ENCODE data around the gene ARSG. TPM values are rescaled to one million over a fixed set of nuclear protein-coding genes. Genes with fewer than 3 reads are reported as not detected.

ARSG gene
- total and polyA plus RNA-seq, 4 donors: 0.88 to 7.1 (median 4.6) TPM

DNA sequence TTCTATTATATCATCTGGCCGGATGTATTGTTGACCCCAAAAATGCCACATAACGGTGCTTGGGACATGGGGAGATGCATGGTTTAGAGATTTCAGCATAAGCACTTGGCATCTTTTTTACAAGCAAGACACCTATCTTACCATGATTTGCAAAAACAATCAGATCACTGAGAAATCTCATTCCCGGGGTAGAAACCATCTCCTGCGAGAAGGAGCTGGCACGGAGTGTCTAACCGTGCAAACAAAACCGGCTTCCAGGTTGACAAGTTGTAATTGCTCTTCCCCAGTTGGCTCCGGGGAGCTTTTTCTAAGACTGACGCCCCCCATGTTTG lies 1.4 kb upstream of the ARSG start:
- DNase-seq (no peak), ATAC-seq (ENCODE audit: low FRiP score) (no peak)
- WGBS, 2 donors: 31 to 36% methylated on average over 9 of the region's 9 CpGs
- H3K9me3 ChIP-seq (ENCODE audit: control insufficient read depth, low read length): no peaks in the 10 kb centered on the region
- H3K27ac ChIP-seq (ENCODE audit: low read depth in 1 of 2, low read length in 2 of 2): no peak overlapping the region
- no peaks in the 10 kb centered on the region for H3K27me3 ChIP-seq (ENCODE audit: control insufficient read depth in 1 of 2, insufficient read depth in 2 of 2, low read length in 1 of 2)
- intact Hi-C loops (cut with DNase I): loop anchor here in 1 of 2 donors (10.0 kb wide), 1 partner anchor 105 kb away; no protein-coding TSS in a partner anchor
- H3K4me3 ChIP-seq (ENCODE audit: low read length in 2 of 2): no peak overlapping the region
- H3K4me1 ChIP-seq (ENCODE audit: control insufficient read depth in 1 of 2, insufficient read depth in 2 of 2, low read length in 2 of 2): no peaks in the 10 kb centered on the region
- H3K36me3 ChIP-seq (ENCODE audit: control insufficient read depth in 1 of 2, insufficient read depth in 2 of 2, low read length in 1 of 2): no peaks in the 10 kb centered on the region

DNA sequence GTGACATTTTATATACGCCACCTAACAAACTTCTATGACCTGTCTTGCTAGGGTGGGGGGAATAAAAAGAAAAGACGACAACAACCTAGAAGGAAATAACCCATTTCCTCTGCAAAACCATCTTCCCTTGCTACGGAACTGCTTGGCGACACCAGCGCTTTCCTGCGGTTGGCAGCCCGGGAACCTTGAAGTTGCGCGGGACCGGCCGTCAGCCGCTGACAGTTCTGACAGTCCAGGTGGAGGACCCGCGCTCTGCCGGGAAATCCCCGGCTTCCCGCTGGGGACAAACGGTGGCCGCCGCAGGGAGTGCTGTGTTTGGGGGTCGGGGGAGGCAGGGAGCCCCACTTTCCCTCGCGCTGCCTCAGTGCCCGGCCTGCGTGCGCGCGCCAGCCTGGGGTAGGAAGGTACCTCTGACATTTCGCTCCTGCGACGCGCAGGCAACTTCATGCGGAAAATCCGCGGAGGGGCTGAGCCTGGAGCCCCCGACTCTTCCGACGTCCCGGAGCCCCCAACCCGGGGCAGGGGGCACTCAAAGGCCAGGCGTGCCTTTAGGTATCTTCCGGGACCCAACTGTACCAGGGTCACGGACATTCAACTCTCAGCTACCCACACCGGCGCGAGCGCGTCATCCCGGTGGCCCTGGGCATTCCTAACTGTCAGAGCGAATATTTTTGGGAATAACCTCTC lies 884 bp upstream of the ARSG start:
- H3K9me3 ChIP-seq (ENCODE audit: control insufficient read depth, low read length): no peaks in the 10 kb centered on the region
- ATAC-seq (ENCODE audit: low FRiP score) (peak; percentile 23), DNase-seq (peak; percentile 61 to 79)
- no peak overlapping the region for H3K27ac ChIP-seq (ENCODE audit: low read depth in 1 of 2, low read length in 2 of 2)
- H3K4me1 ChIP-seq (ENCODE audit: control insufficient read depth in 1 of 2, insufficient read depth in 2 of 2, low read length in 2 of 2): no peaks in the 10 kb centered on the region
- H3K4me3 ChIP-seq (ENCODE audit: low read length in 2 of 2): peak overlapping the region in 1 of 2 donors; percentile 48
- intact Hi-C loops (cut with DNase I): no loop called here
- H3K27me3 ChIP-seq (ENCODE audit: control insufficient read depth in 1 of 2, insufficient read depth in 2 of 2, low read length in 1 of 2): no peaks in the 10 kb centered on the region
- WGBS, 2 donors: 2% methylated on average over 50 of the region's 50 CpGs
- H3K36me3 ChIP-seq (ENCODE audit: control insufficient read depth in 1 of 2, insufficient read depth in 2 of 2, low read length in 1 of 2): no peaks in the 10 kb centered on the region

DNA sequence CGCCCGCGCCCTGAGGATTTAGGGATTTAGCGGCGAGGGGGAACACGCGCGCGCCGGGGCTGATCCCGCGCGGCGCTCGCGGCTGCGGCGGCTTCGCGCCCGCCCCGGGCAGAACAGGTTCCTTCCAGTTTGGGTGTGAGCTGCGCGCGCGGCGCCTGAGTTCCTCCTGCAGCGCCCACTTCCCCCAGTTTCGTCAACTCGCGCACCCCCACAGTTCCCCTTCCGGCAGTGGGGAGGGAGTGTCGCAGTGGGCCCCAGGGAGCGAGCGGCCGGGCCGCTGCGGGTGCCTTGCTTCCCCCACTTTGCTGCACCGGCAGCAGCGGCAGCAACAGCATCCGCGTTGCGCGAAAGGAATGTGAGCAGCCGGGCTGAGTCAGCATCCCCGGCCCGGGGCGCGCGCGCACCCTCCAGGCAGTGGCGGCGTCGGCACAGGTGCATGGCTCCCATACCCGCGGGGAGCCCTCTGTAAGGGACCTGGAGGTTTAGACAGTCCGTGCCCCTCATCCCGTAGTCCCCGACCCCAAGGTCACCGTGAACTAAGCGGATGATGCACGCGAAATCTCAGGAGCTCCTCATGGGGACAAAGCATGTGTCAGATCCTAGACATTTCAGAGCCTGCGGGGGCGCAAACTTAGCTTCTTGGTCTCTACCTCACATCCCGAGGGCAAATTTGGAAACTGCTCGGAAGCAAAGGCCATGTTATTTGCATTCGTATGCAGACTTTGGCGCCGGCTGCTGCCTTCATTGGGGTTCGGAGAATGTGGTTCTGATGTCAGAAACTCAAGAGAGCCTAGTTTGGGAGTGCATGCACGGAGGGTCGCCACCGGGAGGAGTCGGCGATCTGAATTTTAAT lies 767 bp downstream of the ARSG start:
- ATAC-seq (ENCODE audit: low FRiP score) (peak; percentile 72), DNase-seq (peak; percentile 91 to 93)
- Histone ChIP-seq H3K4me3 (ENCODE audit: low read length in 2 of 2) (peak overlapping the region; percentile 48 to 58), H3K27ac (ENCODE audit: low read depth in 1 of 2, low read length in 2 of 2) (no peak overlapping the region), H3K27me3 (ENCODE audit: control insufficient read depth in 1 of 2, insufficient read depth in 2 of 2, low read length in 1 of 2) (no peaks in the 10 kb centered on the region), H3K9me3 (ENCODE audit: control insufficient read depth, low read length) (no peaks in the 10 kb centered on the region), H3K36me3 (ENCODE audit: control insufficient read depth in 1 of 2, insufficient read depth in 2 of 2, low read length in 1 of 2) (no peaks in the 10 kb centered on the region), H3K4me1 (ENCODE audit: control insufficient read depth in 1 of 2, insufficient read depth in 2 of 2, low read length in 2 of 2) (no peaks in the 10 kb centered on the region)
- intact Hi-C loops (cut with DNase I): no loop called here
- 1% methylated on average over 64 to 76 of the region's 76 CpGs for WGBS, 2 donors

DNA sequence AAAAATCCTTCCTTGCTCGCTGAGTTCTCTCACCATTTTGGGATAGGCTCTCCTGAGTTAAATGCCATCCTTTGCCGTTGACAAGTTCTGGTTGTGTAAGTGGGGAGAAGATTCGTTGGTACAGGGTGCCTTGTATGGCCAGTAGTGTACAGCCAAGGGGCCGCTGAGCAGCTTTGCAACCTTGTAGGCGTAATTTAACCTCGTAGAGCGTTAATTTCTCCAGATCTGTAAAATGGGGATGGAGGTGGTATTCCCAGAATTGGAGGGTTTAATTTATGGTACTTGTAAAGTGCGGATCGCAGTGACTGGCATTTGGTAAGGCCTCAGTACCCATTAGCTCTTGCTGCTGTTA lies 1.4 kb downstream of the ARSG start:
- no peak for DNase-seq
- Histone ChIP-seq H3K4me1 (ENCODE audit: control insufficient read depth in 1 of 2, insufficient read depth in 2 of 2, low read length in 2 of 2) (no peaks in the 10 kb centered on the region), H3K4me3 (ENCODE audit: low read length in 2 of 2) (no peak overlapping the region), H3K27me3 (ENCODE audit: control insufficient read depth in 1 of 2, insufficient read depth in 2 of 2, low read length in 1 of 2) (no peaks in the 10 kb centered on the region), H3K36me3 (ENCODE audit: control insufficient read depth in 1 of 2, insufficient read depth in 2 of 2, low read length in 1 of 2) (no peaks in the 10 kb centered on the region), H3K9me3 (ENCODE audit: control insufficient read depth, low read length) (no peaks in the 10 kb centered on the region), H3K27ac (ENCODE audit: low read depth in 1 of 2, low read length in 2 of 2) (no peak overlapping the region)
- no peak for ATAC-seq (ENCODE audit: low FRiP score)
- intact Hi-C loops (cut with DNase I): no loop called here
- 42 to 46% methylated on average over 9 of the region's 9 CpGs for WGBS, 2 donors

DNA sequence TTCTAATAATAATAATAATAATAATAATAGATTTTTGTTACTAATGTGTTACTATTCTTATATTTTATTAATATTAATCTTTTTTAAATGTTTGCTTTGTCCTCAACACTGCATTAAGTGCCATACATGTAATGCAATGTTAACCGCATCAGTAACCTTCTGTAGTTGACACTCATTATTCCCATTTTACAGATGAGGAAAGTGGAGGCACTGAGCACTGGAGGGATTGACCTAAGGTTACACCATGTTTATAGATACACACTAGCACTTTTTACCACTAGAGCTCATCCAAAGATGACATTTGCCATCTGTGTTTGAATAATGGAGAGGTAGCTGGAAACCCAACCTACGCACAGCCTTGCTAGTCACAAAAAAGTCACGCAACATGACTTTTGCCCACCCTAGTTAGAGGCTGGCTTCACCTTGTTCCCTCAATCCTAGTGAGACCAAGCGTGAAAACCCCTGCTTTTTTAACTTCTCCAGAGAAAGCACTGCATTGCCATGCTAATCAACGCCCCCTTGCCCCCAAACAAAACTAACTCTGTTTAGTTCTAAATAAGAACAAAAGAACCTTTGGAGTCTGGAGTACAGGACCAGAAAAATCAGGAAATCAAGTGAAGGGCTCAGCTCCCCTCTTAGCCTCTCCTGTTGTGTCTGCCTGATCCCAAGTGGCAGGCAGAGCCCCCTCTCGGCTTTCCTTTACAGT lies 2.3 kb downstream of the ARSG start:
- DNase-seq (no peak), ATAC-seq (ENCODE audit: low FRiP score) (no peak)
- Histone ChIP-seq H3K4me1 (ENCODE audit: control insufficient read depth in 1 of 2, insufficient read depth in 2 of 2, low read length in 2 of 2) (no peaks in the 10 kb centered on the region), H3K9me3 (ENCODE audit: control insufficient read depth, low read length) (no peaks in the 10 kb centered on the region), H3K27ac (ENCODE audit: low read depth in 1 of 2, low read length in 2 of 2) (no peak overlapping the region), H3K4me3 (ENCODE audit: low read length in 2 of 2) (no peak overlapping the region), H3K36me3 (ENCODE audit: control insufficient read depth in 1 of 2, insufficient read depth in 2 of 2, low read length in 1 of 2) (no peaks in the 10 kb centered on the region), H3K27me3 (ENCODE audit: control insufficient read depth in 1 of 2, insufficient read depth in 2 of 2, low read length in 1 of 2) (no peaks in the 10 kb centered on the region)
- intact Hi-C loops (cut with DNase I): no loop called here
- WGBS, 2 donors: 94 to 96% methylated on average over 6 of the region's 6 CpGs

DNA sequence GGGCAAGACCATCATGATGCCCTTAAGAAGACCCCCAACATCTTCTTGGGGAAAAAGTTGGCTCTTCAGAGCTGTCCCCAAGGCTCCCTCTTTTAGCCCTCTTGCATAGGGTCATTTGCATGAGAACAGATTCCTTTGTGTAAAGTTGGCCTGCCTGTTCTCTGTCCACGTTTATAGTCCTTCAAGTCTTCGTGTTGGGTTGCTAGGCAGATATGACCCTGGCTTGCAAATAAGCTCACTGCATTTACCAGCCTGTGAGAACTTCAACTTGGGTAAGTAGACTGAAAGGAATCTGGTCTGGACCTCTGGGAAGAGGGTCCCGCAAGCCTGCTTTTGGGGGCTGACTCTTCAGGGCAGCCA lies 2.9 kb downstream of the ARSG start:
- H3K9me3 ChIP-seq (ENCODE audit: control insufficient read depth, low read length): no peaks in the 10 kb centered on the region
- H3K27ac ChIP-seq (ENCODE audit: low read depth in 1 of 2, low read length in 2 of 2): no peak overlapping the region
- DNase-seq (no peak), ATAC-seq (ENCODE audit: low FRiP score) (no peak)
- H3K27me3 ChIP-seq (ENCODE audit: control insufficient read depth in 1 of 2, insufficient read depth in 2 of 2, low read length in 1 of 2): no peaks in the 10 kb centered on the region
- 71 to 79% methylated on average over 3 of the region's 3 CpGs for WGBS, 2 donors
- intact Hi-C loops (cut with DNase I): no loop called here
- no peak overlapping the region for H3K4me3 ChIP-seq (ENCODE audit: low read length in 2 of 2)
- H3K4me1 ChIP-seq (ENCODE audit: control insufficient read depth in 1 of 2, insufficient read depth in 2 of 2, low read length in 2 of 2): no peaks in the 10 kb centered on the region
- H3K36me3 ChIP-seq (ENCODE audit: control insufficient read depth in 1 of 2, insufficient read depth in 2 of 2, low read length in 1 of 2): no peaks in the 10 kb centered on the region

DNA sequence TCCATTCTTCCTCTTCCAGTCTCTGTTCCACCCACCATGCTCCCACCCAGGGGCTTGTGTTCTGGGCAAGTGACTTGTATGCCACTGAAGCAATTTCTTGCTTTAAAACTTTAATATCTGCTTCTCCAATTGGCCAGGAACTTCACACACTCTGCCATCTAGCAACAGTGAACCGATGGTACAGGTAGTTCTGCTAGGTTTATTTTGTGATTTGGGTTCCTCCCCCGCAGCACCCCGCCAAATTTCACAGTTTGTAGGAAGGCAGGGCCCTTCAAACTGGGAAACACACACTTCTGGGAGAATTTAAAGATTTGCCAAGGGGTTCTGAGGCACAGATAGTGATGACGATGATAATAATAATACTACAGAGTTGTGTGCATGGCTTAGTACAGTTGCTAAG lies 3.3 kb downstream of the ARSG start:
- Histone ChIP-seq H3K9me3 (ENCODE audit: control insufficient read depth, low read length) (no peaks in the 10 kb centered on the region), H3K4me1 (ENCODE audit: control insufficient read depth in 1 of 2, insufficient read depth in 2 of 2, low read length in 2 of 2) (no peaks in the 10 kb centered on the region), H3K27ac (ENCODE audit: low read depth in 1 of 2, low read length in 2 of 2) (no peak overlapping the region), H3K27me3 (ENCODE audit: control insufficient read depth in 1 of 2, insufficient read depth in 2 of 2, low read length in 1 of 2) (no peaks in the 10 kb centered on the region), H3K4me3 (ENCODE audit: low read length in 2 of 2) (no peak overlapping the region), H3K36me3 (ENCODE audit: control insufficient read depth in 1 of 2, insufficient read depth in 2 of 2, low read length in 1 of 2) (no peaks in the 10 kb centered on the region)
- ATAC-seq (ENCODE audit: low FRiP score): no peak
- intact Hi-C loops (cut with DNase I): no loop called here
- WGBS, 2 donors: 84 to 89% methylated on average over 4 of the region's 4 CpGs
- no peak for DNase-seq

DNA sequence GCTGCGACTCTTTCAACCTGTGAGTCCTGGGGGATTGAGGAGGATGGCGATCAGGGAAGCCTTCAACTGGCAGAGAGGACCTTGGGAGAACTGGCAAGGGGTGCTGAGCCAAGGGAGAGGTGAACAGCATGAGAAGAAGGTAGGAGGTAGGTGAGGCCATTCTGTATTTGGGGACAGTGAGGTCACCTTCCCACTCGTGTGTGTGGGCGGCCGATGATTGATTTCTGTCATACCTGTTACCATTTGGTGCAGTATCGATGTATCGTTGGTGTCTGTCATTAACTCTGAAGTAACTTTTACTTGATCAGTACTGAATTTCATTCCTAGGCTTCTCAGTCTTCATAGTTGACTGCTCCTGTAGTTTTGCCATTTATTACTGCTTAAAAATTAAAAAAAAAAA lies 3.8 kb downstream of the ARSG start:
- WGBS, 2 donors: 91 to 92% methylated on average over 7 of the region's 7 CpGs
- intact Hi-C loops (cut with DNase I): no loop called here
- DNase-seq: no peak
- Histone ChIP-seq H3K4me1 (ENCODE audit: control insufficient read depth in 1 of 2, insufficient read depth in 2 of 2, low read length in 2 of 2) (no peaks in the 10 kb centered on the region), H3K27ac (ENCODE audit: low read depth in 1 of 2, low read length in 2 of 2) (no peak overlapping the region), H3K4me3 (ENCODE audit: low read length in 2 of 2) (no peak overlapping the region), H3K9me3 (ENCODE audit: control insufficient read depth, low read length) (no peaks in the 10 kb centered on the region), H3K36me3 (ENCODE audit: control insufficient read depth in 1 of 2, insufficient read depth in 2 of 2, low read length in 1 of 2) (no peaks in the 10 kb centered on the region), H3K27me3 (ENCODE audit: control insufficient read depth in 1 of 2, insufficient read depth in 2 of 2, low read length in 1 of 2) (no peaks in the 10 kb centered on the region)
- no peak for ATAC-seq (ENCODE audit: low FRiP score)
